ENCODE results near the gene UBE2E2.
A peak's percentile ranks its signal among the peaks of the same experiment; 100 is the strongest.
"Not testable (repeated sequence)": the region's sequence is repeated elsewhere in the genome, so short reads cannot be mapped to it uniquely, and the experiment has no call there.

The UBE2E2 gene

DNA sequence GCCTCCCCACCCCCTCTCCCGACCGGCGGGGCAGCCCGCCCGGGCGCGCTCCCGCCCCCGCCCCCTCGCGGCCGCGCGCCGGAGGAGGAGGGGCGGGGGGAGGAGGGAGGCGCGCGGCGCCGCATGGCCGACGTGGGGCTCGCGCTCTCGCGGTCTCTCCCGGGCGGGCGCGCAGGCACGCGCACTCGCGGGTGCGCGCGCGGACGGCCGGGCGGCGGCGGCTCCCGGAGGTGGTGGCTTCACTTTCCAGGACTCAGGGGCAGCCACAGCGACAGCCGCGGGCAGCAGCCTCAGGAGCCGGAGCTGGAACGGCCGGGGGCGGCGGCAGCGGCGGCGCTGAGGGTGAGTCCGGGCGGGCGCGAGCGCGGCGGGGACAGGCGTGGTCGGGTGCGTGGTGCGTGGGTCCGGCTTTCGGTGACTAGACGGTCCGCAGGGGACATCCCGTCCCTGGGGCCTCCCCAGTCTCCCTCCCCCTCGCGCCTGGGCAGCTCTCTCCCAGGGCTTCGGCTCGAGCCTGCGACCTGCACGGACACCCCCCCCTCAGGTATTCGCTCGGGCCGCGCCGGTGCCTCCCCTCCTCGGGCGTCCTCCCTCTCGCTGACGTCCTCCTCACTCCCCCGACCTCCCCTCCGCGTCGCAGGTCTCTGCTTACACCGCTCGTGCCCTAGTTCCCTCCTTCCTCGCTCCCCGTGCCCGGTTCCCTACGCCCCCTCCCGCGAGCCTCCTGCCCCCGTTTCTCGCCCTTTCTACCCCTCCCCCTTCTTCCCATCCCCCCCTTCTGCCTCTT lies at the start of gene UBE2E2:
Gene UBE2E2 (plus strand): TSS at position 407 of the 787 bp plus-strand sequence.
- DNase-seq: peak in 13 of 14 donors; percentile 55 to 92 (median 76)

DNA sequence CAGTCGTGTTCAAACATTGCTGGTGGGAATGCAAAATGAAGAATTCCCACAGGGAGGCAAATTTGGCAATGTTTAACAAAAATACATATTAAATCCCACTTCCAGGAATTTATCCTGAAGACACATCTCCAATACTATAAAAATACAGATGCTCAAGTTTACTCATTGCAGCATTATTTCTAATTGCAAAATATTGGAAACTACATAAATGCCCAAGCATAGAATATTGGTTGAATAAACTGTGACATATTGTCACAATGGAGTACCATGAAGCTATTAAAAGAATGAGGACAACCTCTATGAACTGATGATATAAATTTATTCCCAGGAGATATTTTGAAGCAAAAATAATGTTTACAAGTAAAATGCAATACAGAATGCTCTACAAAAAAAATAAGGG lies 49.7 kb upstream of the UBE2E2 start:
- no peak for DNase-seq

DNA sequence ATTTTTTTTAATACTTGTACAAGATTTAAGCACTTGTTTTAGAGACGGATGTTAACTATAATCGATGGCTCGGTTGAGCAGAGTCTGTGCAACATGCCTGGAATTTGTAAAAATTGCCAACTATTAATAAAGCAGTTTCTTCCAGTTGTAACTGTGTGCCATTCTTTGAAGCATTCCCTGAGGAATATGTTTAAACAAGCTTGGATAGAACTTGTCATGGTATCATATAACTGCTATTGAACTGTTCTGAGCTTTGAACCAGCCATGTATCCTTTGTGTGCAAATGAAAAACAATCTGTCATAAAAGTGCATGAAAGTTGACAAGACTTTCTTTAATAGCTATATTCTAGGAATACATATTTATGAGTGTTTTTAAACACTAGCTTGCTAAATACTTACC lies 45.8 kb upstream of the UBE2E2 start:
- DNase-seq: no peak

DNA sequence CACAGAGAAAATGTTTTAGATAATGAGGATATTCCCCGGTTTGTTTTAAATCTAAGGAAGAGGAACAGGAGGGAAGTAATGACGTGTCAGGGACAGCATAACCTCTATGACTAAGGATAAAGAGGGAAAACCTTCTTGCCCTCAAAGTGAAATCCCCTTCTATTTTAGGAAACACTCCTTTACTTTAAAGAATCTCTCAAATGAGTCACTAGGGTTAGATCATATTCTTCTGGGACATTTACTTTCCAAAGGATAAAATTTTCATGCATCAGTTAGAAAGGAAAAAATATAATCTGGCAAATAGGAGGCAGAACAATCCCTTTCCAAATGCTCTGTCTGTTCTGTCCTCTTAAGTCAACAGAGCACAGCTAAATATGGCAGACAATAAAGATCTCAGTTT lies 43.2 kb upstream of the UBE2E2 start:
- DNase-seq: no peak

DNA sequence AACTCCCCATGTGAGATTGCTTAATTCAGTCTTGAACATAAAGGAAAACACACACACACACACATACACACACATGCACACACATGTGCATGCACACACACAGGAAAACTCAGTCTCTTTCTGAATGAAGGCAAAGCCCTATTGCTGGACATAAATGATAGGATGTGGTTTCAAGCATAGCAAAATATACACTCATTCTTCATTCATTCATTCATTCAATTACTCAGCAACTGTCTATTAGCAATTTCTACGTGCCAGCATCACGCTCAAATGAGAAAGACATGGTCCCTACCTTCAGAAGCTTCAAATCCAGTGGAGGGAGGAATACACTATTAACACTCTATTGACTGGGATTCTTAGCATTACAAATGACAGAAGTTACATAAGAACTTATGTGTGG lies 41.8 kb upstream of the UBE2E2 start:
- DNase-seq: no peak

DNA sequence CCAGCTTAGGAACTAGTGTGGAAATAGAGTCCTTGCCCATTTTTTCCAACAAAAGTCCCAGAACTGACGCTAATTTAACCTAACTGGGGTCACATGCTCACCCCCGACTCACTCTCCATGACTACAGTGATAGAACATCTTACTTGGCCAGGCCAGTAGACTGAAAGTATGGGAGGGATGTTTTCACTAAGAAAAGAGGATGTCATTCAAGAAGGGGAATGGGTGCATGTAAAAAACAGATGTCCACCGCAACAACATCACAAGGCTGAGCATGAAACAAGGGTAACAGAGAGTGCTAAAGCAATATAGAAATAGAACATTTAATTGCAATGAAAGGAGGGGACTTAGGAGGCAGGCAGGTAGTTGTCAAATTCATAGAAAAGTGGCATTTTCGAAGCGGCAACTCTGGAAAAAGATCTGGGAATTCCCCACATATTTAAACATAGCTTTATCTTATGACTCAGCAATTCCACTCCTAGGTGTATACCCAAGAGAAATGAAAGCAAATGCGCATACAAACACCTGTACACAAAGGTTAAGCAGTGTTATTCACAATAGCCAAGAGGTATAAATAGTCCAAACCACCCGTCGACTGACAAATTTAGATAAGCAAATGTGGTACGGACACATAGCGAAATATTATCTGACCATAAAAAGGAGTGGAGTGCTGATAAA lies 41.1 kb upstream of the UBE2E2 start:
- DNase-seq: no peak

DNA sequence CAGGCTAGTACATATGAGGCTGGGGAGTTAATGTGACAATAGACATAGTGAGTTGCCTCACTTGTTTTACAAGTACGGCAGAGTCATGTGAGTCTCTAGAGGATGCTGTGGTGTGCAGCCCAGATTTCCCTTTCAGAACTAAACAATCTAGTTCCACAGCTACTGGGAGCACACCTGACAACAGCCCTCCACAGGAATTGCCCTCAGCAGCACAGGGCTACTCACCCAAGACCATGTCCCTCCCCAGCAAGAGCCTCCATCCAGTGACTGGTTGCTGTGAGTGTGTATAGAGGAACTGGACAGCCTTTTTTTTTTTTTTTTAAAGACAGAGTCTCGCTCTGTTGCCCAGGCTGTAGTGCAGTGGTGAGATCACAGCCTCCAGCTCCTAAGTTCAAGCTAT lies 40.2 kb upstream of the UBE2E2 start:
- DNase-seq: no peak

DNA sequence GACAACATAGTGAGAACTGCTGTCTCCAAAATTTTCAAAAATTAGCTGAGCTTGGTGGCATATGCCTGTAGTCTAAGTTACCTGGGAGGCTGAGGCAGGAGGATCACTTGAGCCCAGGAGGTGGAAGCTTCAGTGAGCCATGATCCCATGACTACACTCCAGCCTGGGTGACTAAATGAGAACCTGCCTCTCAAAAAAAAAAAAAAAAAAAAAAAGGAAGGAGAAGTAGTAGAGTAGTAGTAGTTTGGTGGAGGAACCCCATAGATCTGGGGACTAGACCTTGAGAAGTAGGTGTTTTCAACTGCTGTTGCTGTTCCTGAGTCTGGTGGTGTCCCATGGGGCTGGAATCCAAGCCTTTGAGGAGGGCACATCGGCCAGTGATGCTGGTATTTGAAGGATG lies 38.4 kb upstream of the UBE2E2 start:
- no peak for DNase-seq

DNA sequence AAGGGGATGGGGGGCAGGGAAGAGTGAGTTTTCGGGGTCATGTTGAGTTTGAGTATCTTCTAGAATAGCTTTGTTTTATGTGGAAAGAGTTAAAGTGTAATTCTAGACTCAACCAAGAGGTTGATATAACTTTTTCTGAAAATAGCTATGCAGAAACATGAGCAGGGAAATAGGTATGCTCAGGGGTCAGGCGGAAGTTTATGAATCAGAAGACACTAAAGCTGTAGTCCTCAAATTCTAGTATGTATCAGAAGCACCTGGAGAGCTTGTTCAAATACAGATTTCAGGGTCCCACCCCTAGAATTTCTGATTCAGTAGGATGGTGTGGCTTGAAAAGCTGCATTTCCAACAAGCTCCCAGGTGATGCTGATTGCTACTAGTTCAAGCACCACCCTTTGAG lies 37.6 kb upstream of the UBE2E2 start:
- no peak for DNase-seq

DNA sequence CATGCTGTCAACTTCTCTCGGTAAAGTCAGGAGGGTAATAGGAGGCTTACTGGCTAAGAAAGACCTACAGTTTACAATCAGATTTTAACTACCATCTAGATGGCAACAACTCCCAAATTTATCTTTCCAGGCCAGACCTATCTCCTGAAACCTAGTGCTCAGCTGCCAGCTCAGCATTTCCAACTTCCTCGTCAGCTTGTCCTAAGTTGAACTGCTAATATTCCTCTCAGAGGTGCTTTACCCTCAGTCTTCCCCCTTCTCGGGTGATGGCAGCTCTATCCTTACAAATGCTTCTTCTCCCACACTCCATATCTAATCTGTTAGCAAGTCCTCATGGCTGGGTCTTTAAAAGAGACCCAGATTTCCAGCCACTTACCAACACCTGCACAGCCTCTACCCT lies 36.9 kb upstream of the UBE2E2 start:
- no peak for DNase-seq

DNA sequence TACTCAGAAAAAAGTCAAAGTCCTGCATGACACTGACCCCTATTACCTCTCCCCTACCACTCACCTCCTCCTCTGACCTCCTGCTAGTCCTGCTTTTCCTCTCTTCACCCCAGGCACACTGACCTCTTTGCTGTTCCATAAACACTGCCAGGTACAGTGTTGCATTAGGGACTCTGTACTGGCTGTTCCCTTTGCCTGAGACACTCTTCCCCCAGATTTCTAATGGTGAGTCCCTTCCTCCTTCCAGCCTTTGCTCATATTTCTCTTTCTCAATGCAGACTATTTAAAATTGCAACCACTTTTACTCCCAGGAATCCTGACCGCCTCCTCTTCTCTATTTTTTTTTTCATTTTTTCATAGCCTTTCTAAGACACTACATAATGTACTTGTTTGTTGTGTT lies 36.3 kb upstream of the UBE2E2 start:
- no peak for DNase-seq

DNA sequence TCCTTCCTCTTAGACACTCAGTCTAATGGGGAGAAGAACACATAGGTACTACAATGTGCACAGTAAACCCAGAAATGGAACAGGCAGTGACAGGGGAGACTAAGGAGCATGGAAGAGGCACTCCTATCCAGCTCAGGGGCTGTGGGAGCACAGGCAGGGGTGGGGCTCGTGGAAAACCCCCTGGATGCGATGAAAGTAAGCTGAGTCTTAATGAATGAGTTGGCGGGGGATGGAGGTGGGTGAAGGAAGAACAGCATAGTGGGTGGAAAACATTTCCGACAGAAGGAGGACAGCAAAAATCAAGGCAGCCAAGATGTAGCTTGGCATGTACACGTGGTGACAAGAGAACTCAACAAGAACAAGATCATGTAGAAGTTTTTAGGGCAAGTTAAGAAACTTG lies 33.6 kb upstream of the UBE2E2 start:
- no peak for DNase-seq

DNA sequence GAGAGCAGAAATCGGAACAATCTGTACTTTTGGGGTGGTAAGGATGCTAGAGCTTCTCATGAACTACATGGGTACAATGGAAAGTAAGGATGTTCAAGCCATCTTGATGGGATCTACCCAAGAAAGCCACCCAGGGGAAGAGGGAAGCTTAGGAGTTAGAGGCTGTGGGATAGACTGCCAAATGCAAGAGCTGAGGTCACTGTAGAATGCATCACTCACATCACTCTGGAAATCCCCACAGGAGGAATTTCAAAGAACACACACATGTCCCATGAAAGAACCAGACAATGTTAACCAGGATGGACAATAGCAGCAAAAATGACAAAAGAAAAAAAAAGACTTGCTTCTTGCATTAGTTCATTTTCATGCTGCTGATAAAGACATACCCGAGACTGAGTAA lies 32.8 kb upstream of the UBE2E2 start:
- DNase-seq: no peak

DNA sequence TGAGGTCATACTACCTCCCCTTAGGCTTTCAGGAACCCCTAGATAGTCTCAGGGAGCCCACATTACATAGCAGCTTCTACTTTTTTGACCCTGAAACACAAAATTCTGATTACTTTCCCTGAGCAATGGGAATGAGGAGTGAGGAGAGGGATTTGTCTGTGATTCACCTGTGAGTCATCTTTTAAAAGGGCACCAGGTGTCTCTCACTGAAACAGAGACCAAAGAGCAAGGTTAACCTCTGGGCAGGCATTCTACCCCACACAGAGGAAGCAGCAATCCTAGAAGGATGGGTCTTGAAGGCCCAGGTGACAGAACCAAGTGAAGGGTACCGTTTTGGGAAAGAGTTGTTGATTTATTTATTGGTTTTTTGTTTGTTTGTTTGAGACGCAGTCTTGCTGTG lies 31.1 kb upstream of the UBE2E2 start:
- no peak for DNase-seq

DNA sequence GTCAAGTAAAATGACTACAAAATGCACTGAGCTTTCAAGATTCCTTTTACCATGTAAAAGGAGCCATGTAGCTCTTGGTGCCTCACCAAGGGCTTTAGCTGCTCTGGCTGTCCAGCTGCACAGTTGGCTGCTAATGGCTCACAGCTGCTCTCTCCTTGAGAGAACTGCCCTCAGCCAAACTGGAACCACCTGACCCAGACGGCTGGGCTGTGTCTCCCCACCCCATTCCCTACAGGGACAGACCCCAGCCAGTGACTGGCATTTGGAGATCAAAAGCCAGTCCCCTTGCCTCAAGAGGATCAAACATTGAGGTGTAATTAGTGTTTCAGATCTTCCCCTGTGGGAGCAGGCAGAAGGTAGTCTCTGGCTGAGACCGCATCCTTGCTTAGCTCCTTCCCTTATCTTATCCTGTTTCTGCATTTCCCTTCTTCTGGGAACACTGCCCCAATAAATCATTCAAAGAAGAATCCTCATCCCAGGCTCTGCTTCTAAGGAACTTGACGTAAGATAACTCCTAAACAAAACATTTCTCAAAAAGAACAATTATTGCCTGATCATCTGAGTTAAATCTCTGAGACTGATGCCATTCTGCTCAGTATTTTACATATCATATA lies 28.6 kb upstream of the UBE2E2 start:
- DNase-seq: no peak

DNA sequence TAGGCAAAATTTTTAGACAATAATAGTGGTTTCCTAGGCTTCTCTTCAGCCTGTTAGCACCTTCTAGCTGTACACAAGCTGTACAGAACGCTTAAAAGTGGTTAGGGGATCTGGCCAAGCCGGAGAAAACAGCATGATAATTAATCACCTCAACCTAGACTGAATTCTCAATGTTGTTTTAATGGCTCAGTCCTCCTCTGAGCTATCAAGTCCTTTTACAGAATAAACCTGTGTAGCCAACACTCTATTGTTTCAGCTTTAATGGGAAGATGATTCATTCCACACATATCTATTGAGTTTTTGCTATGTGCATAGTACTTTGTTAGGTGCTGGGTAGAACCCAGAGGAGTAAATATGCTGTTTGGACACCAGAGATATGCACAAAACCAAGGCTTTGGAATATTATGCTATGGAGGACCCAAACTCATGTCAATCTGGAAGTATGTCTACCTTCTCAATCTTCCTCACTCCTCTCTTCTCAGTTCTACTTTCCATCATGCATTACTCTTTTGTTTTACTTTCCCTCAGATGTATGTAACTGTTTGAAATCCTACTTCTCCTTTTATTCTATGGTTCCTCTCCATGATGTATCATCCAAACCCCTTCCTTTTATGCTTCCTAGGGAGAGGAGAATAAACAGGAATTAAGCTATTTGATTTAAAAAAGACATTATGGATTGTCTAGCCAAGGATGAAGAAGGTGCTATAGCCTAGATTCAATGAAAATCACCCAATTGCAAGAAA lies 27.6 kb upstream of the UBE2E2 start:
- DNase-seq: no peak

DNA sequence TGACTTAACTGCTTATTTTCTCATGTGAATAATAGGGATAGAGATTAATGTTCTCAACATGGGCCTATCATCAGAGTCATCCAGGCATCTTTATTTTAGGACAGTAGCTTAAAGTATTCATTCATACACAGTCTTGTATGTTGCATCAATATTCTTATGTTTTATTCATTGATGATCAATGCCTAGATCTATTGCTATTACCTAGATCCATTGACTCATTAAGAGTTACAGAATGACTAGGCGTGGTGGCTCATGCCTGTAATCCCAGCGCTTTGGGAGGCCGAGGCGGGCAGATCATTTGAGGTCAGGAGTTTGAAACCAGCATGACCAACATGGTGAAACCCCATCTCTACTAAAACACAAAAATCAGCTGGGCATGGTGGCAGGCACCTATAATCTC lies 26.3 kb upstream of the UBE2E2 start:
- DNase-seq: not testable (repeated sequence)

DNA sequence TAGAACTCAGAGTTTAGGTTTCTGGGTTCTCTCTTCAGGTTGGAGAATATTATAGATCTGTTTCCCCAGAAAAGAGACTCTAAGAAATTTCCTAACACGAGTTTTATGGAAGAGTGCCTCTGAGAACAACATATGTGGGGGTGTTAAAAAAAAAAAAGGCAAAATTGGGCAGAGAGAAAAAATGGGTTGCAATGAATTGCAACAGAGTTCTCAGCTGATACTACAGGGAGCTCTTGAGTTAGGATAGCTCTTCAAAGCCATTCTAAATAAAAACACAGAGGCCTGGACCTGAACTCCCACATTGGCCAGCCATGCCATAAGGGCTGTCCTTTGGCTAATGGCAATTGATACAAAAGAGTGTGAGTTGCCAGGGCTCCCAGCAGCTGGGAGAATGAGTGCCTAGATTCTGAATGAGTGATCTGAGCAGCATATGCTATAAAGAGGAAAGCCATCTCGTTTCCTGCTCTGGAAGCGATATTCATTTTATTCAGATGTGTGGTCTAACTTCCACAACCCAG lies 20.1 kb upstream of the UBE2E2 start:
- no peak for DNase-seq

DNA sequence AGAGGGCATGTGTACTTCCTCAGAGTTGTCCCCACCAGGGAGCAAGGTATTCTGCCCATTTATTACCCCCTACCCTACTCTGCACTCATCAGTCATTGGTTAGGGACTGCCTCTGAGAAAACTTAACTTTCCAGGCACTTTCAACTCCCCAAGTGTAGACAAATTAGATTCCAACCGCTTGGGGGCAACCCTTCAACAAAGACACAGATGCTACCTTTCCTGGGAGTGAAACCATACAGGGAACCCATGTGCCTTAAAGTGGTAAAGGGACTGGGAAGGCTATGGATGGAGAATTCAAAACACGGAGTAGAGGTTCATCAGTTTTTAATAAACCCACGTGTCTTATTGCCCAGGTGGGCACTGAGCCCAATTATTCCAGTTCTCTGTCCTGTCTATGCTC lies 19.4 kb upstream of the UBE2E2 start:
- peak in 3 of 14 donors; percentile 5 to 19 (median 9) for DNase-seq

DNA sequence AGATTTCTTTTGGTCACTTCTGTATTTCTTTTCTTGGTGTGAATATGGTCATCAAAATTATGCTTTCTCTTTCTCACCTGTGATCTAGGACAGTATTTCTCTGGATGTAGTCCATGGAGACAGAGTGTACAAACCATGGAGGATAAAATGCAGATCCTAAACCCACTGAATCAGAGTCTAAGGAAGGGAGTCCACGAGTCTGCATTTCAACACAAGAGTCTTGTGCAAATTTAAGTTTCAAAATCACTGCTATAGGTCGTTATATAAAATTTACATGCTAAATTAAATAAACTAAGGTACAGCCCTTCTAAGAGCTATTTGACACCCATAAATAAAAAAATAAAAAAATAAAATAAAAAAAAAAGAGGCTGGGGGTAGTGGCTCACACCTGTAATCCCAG lies 17.3 kb upstream of the UBE2E2 start:
- DNase-seq: no peak

DNA sequence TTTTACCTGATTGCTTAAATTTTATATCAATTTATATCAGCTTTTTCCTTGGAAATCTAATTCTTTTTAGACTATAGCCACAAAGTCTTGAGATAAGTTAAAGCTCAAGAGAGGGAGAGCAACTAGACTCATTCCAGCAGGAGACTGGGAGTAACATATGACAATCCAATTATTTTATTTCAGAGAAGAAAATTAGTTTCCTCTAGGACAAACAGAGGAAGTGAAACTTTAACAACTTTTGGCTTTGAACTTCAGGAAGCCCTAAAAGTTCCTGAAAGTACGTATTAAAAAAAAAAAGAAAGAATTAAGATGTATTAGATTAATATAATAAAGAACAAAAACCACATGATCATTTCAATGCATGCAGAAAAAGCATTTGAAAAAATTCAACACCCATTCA lies 13.9 kb upstream of the UBE2E2 start:
- DNase-seq: no peak

DNA sequence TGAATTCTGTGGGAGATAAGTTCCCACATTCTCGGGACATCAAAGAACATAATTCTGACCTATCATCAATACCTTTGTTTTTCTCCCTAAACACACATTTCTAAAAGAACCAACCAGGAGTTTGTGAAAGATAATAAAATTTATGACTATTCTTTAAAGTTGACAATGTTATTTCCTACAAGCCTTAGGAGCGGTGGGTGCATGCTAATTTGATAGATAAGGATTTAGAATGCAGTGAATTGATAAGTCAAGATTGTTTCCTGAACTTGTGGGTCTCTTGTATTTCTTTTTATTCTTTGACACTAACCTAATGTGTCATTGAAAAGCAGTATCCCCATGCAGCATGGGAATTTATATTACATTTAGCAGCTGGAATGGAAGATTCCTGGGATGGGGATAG lies 10.3 kb upstream of the UBE2E2 start:
- no peak for DNase-seq

DNA sequence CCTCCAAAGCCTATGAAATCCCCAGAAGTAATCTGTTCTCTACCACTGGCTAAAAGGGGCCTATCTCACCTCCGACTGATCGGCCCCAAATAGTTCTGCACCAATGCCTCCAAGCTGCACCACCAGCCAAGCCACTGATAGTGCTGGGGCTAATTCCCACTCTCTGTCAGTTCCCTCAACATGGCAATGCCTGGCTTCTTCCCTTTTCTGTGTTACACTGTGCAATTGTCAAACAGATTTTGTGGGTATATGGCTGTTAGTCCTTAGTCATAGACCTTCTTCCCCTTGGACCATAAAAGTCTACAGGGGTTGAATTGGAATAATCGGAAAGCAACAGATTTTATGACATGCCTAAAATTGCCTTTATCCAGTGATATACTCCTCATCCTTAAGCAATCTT lies 9.3 kb upstream of the UBE2E2 start:
- no peak for DNase-seq
